ENCODE data around the gene OGFOD1.
A peak's percentile ranks its signal among the peaks of the same experiment; 100 is the strongest.

Gene OGFOD1

DNA sequence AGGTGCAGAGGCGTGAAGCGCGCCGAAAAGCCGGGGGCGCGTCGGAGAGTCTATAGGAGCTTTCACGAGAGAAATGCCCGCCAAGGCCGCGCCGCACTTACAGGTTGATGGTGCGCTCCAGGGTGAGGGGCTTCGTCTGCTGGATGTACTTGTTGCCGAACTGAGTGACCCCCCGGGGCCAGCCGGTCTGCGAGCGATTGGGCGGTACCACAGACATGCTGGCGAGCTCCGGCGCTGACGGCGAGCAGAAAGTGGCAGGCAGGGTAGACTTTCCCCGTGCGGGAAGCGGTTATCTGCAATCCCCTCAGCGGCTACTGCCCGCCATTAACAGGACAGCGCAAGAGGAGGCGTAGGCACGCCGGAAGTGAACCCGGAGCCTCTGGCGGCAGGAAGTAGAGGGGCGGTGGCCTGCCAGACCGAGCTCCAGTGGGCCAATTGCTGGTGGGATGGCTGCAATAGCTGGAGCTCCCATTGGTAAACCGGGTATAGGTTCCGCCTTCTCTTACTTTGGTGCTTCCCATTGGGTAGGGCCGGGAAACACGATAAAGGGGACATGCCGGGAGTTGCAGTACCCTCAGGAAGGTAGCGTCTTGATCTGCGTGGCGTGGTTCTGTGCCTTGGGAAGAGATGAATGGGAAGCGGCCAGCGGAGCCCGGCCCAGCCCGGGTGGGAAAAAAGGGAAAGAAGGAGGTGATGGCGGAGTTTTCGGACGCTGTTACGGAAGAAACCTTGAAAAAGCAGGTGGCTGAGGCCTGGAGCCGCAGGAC, at the start of gene OGFOD1, which contains the start of gene NUDT21:
TSS of gene OGFOD1 (plus strand) at position 569 of the 767 bp plus-strand sequence. CDS start at position 628, 59 bp downstream.
TSS of gene NUDT21 (minus strand) at position 347 of the 767 bp plus-strand sequence. CDS start at position 217, 130 bp downstream.
- H3K27ac ChIP-seq: peak within 1 kb of the TSS; percentile 72
- no peaks in the 10 kb centered on the region for H3K27me3 ChIP-seq
- H3K9me3 ChIP-seq: no peaks in the 10 kb centered on the region
- no peak for TF ChIP-seq CTCF (IDR thresholded peaks at IDR 0.05)
- peaks cover 22 to 24% of the 10 kb centered on the region in 2 experiments for H3K4me1 ChIP-seq (ENCODE audit: control insufficient read depth in 1 of 2, insufficient read depth in 1 of 2, low read depth in 1 of 2, low read length in 1 of 2)
- H3K4me3 ChIP-seq (ENCODE audit: low read depth in 1 of 2, low read length in 1 of 2): peak within 1 kb of the TSS; percentile 73 to 91
- peaks cover 20% of the 10 kb centered on the region for H3K36me3 ChIP-seq

GRCh38 chr16:56405977-56406672, 45.2 kb upstream of the OGFOD1 start:
- Histone ChIP-seq H3K36me3 (peaks cover 68% of the 10 kb centered on the region), H3K9me3 (no peaks in the 10 kb centered on the region), H3K27me3 (no peaks in the 10 kb centered on the region), H3K4me1 (ENCODE audit: control insufficient read depth in 1 of 2, insufficient read depth in 1 of 2, low read depth in 1 of 2, low read length in 1 of 2) (peaks cover 0 to 4% of the 10 kb centered on the region in 2 experiments), H3K4me3 (ENCODE audit: low read depth in 1 of 2, low read length in 1 of 2) (no peak overlapping the region), H3K27ac (no peak overlapping the region)
- TF ChIP-seq CTCF (IDR thresholded peaks at IDR 0.05): no peak

GRCh38 chr16:56408379-56409098, 42.8 kb upstream of the OGFOD1 start:
- H3K36me3 ChIP-seq: peaks cover 51% of the 10 kb centered on the region
- H3K4me1 ChIP-seq (ENCODE audit: control insufficient read depth in 1 of 2, insufficient read depth in 1 of 2, low read depth in 1 of 2, low read length in 1 of 2): peaks cover 0 to 4% of the 10 kb centered on the region in 2 experiments
- H3K27me3 ChIP-seq: no peaks in the 10 kb centered on the region
- H3K9me3 ChIP-seq: no peaks in the 10 kb centered on the region
- TF ChIP-seq CTCF (IDR thresholded peaks at IDR 0.05): no peak
- no peak overlapping the region for H3K27ac ChIP-seq
- H3K4me3 ChIP-seq (ENCODE audit: low read depth in 1 of 2, low read length in 1 of 2): no peak overlapping the region

DNA sequence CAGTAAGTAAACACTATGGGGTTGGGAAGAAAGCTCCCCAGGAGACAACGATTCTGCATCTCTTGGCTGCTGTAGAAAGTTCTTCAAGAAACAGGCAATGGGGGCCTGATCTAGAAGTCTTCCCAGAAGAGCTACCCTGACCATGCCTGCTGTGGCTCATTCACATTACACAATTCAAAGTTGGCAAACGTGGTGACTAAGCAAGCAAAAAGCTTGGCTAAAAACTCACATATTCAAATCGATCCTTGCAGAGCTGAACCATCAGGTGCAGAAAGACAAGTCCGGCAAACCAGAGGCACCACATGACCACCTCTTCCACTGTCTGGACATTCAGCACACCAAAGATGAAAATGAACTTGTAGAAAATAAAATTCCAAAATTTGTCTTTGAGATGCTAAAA, 42.2 kb upstream of the OGFOD1 start:
- Histone ChIP-seq H3K4me3 (ENCODE audit: low read depth in 1 of 2, low read length in 1 of 2) (no peak overlapping the region), H3K27ac (no peak overlapping the region), H3K4me1 (ENCODE audit: control insufficient read depth in 1 of 2, insufficient read depth in 1 of 2, low read depth in 1 of 2, low read length in 1 of 2) (peaks cover 0 to 4% of the 10 kb centered on the region in 2 experiments), H3K36me3 (peaks cover 48% of the 10 kb centered on the region), H3K27me3 (no peaks in the 10 kb centered on the region), H3K9me3 (no peaks in the 10 kb centered on the region)
- no peak for TF ChIP-seq CTCF (IDR thresholded peaks at IDR 0.05)

DNA sequence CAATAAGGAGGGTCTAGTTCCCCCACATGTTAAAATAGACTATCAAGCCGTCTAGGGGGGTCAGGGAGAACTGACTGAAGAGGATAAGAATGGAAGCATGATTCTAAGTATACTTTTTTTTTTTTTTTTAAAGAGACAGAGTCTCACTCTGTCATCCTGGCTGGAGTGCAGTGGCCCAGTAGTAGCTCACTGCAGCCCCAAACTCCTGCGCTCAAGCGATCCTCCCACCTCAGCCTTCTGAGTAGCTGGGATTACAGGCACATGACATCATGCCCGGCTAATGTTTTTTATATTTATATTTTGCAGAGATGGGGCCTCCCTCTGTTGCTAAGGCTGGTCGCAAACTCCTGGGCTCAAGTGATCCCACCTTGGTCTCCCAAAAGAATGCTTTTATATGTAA, 40.2 kb upstream of the OGFOD1 start:
- no peaks in the 10 kb centered on the region for H3K27me3 ChIP-seq
- no peaks in the 10 kb centered on the region for H3K9me3 ChIP-seq
- no peak overlapping the region for H3K27ac ChIP-seq
- peaks cover 10 to 13% of the 10 kb centered on the region in 2 experiments for H3K4me1 ChIP-seq (ENCODE audit: control insufficient read depth in 1 of 2, insufficient read depth in 1 of 2, low read depth in 1 of 2, low read length in 1 of 2)
- no peak overlapping the region for H3K4me3 ChIP-seq (ENCODE audit: low read depth in 1 of 2, low read length in 1 of 2)
- peaks cover 35% of the 10 kb centered on the region for H3K36me3 ChIP-seq
- TF ChIP-seq CTCF (IDR thresholded peaks at IDR 0.05): no peak

All from neutrophil (primary cell).